ENCODE measurements around the gene MTO1. TPM values are rescaled to one million over a fixed set of nuclear protein-coding genes. Genes with fewer than 3 reads are reported as not detected.

MTO1 gene
- total RNA-seq, 1 experiment from 2014 or later: 19.5 TPM

DNA sequence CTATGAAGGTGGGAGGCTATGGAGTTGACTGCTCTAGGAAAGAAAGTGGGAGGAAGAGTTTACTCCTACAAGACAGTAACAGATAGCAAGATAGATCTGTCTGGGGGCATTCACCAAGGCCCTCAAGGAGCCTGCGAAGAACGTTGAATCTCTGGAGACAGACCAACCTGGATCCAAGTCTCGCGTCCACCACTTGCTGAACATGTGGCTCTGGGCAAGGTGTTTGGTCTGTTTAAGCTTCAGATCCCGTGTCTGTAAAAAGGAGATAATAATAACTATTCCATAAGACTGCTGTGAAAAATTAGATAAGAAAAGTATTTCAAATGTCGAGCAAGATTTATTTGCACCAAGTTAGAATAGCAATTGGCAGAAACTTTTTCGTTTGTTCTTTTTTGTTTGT, 67.4 kb downstream of the MTO1 start:
- H3K4me2 ChIP-seq (ENCODE audit: low read length): no peak overlapping the region
- peaks cover 4% of the 10 kb centered on the region; the same call in 1 of the 2 replicates for H3K79me2 ChIP-seq (ENCODE audit: low read length)
- intact Hi-C loops (cut with micrococcal nuclease): no loop called here
- no peaks in the 10 kb centered on the region for H3K36me3 ChIP-seq (ENCODE audit: low read depth, low read length)
- H3K27me3 ChIP-seq (ENCODE audit: low read length): no peaks in the 10 kb centered on the region
- H3F3A ChIP-seq (ENCODE audit: low read length, unreplicated experiment): no peaks in the 10 kb centered on the region
- H3K4me3 ChIP-seq (ENCODE audit: low read length): no peak overlapping the region
- no peaks in the 10 kb centered on the region for H3K9me3 ChIP-seq (ENCODE audit: low read length)
- POLR2A ChIA-PET (ENCODE audit: unreplicated experiment): no interaction called here
- DNase-seq: no peak
- TF ChIP-seq, protein P1, sequence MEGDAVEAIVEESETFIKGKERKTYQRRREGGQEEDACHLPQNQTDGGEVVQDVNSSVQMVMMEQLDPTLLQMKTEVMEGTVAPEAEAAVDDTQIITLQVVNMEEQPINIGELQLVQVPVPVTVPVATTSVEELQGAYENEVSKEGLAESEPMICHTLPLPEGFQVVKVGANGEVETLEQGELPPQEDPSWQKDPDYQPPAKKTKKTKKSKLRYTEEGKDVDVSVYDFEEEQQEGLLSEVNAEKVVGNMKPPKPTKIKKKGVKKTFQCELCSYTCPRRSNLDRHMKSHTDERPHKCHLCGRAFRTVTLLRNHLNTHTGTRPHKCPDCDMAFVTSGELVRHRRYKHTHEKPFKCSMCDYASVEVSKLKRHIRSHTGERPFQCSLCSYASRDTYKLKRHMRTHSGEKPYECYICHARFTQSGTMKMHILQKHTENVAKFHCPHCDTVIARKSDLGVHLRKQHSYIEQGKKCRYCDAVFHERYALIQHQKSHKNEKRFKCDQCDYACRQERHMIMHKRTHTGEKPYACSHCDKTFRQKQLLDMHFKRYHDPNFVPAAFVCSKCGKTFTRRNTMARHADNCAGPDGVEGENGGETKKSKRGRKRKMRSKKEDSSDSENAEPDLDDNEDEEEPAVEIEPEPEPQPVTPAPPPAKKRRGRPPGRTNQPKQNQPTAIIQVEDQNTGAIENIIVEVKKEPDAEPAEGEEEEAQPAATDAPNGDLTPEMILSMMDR (conservative IDR thresholded peaks at IDR 0.05; ENCODE audit: low read depth, low read length): no peak
- no peak for TF ChIP-seq EZH2 (IDR thresholded peaks at IDR 0.05; ENCODE audit: low read length, unreplicated experiment)
- no peak for TF ChIP-seq EZH2phosphoT487 (IDR thresholded peaks at IDR 0.05; ENCODE audit: borderline replicate concordance, low read length)
- no peak overlapping the region for H3K27ac ChIP-seq (ENCODE audit: low read length)
- no peak overlapping the region for H3K9ac ChIP-seq (ENCODE audit: low read length)
- CTCF ChIA-PET: no interaction called here
- no TSS peak for BruUV-seq (replicated peaks)
- peaks cover 5% of the 10 kb centered on the region; the same call in 1 of the 2 replicates for H3K4me1 ChIP-seq (ENCODE audit: insufficient read depth, low read length)
- H3K9me2 ChIP-seq (replicated peaks; ENCODE audit: low read length): no peaks in the 10 kb centered on the region
- ATAC-seq: no peak
- no peak overlapping the region for H2AFZ ChIP-seq (ENCODE audit: low read length)
- H4K20me1 ChIP-seq (ENCODE audit: low read length): no peaks in the 10 kb centered on the region

DNA sequence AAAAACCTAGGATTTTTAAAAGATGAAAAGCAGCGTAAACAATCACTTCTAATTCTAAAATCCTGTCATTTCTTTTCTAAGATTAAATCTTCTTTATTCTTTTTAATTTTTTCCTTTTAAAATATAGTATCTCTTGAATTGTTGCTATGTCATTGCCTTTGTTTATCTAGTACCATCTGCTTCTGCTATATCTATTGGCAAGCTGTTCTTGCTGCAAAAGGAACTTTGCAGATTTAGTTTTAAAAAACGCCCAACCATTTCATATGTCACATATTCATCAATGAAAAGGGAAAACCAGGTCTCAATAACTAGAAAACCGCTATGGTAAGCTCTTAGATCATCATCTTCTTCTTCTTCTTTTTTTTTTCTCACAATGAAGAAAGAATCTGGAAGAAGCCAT, 70.8 kb downstream of the MTO1 start:
- Histone ChIP-seq H3K36me3 (ENCODE audit: low read depth, low read length) (no peaks in the 10 kb centered on the region), H3K27ac (ENCODE audit: low read length) (no peak overlapping the region), H3F3A (ENCODE audit: low read length, unreplicated experiment) (no peaks in the 10 kb centered on the region), H3K9me3 (ENCODE audit: low read length) (no peaks in the 10 kb centered on the region), H4K20me1 (ENCODE audit: low read length) (no peaks in the 10 kb centered on the region), H3K9me2 (replicated peaks; ENCODE audit: low read length) (no peaks in the 10 kb centered on the region), H3K9ac (ENCODE audit: low read length) (no peak overlapping the region), H3K4me1 (ENCODE audit: insufficient read depth, low read length) (no peaks in the 10 kb centered on the region), H2AFZ (ENCODE audit: low read length) (no peak overlapping the region), H3K27me3 (ENCODE audit: low read length) (no peaks in the 10 kb centered on the region), H3K4me2 (ENCODE audit: low read length) (no peak overlapping the region), H3K79me2 (ENCODE audit: low read length) (no peaks in the 10 kb centered on the region), H3K4me3 (ENCODE audit: low read length) (no peak overlapping the region)
- TF ChIP-seq EZH2 (IDR thresholded peaks at IDR 0.05; ENCODE audit: low read length, unreplicated experiment) (no peak), EZH2phosphoT487 (IDR thresholded peaks at IDR 0.05; ENCODE audit: borderline replicate concordance, low read length) (no peak)
- TF ChIP-seq, protein P1 (conservative IDR thresholded peaks at IDR 0.05; ENCODE audit: low read depth, low read length): no peak
- no peak for ATAC-seq
- ChIA-PET POLR2A (ENCODE audit: unreplicated experiment) (no interaction called here), CTCF (no interaction called here)
- DNase-seq: no peak
- intact Hi-C loops (cut with micrococcal nuclease): no loop called here
- BruUV-seq (replicated peaks): no TSS peak

DNA sequence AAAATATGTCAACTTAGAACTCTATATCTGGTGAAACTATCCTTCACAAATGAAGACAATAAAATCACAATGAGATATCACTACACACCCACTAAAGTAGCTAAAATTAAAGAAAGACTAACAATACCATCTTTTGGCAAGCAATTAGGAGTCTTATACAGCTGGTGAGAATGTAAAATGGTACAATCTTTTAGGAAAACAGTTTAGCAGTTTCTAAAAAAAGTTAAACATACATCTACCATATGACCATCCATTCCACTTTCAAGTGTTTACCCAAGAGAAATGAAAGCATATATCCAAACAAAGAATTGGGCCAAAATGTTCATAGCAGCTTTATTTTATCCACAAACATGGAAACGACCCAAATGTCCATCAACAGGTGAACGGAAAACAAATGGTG, 73.1 kb downstream of the MTO1 start:
- no peak overlapping the region for H3K4me3 ChIP-seq (ENCODE audit: low read length)
- no peaks in the 10 kb centered on the region for H3K9me3 ChIP-seq (ENCODE audit: low read length)
- H3F3A ChIP-seq (ENCODE audit: low read length, unreplicated experiment): no peaks in the 10 kb centered on the region
- H3K4me1 ChIP-seq (ENCODE audit: insufficient read depth, low read length): no peaks in the 10 kb centered on the region
- no peak overlapping the region for H3K4me2 ChIP-seq (ENCODE audit: low read length)
- ChIA-PET CTCF (no interaction called here), POLR2A (ENCODE audit: unreplicated experiment) (no interaction called here)
- no peaks in the 10 kb centered on the region for H3K36me3 ChIP-seq (ENCODE audit: low read depth, low read length)
- H3K27ac ChIP-seq (ENCODE audit: low read length): no peak overlapping the region
- H4K20me1 ChIP-seq (ENCODE audit: low read length): no peaks in the 10 kb centered on the region
- no peaks in the 10 kb centered on the region for H3K27me3 ChIP-seq (ENCODE audit: low read length)
- H3K9me2 ChIP-seq (replicated peaks; ENCODE audit: low read length): no peaks in the 10 kb centered on the region
- BruUV-seq (replicated peaks): no TSS peak
- DNase-seq (no peak), ATAC-seq (no peak)
- H3K9ac ChIP-seq (ENCODE audit: low read length): no peak overlapping the region
- intact Hi-C loops (cut with micrococcal nuclease): no loop called here
- no peak overlapping the region for H2AFZ ChIP-seq (ENCODE audit: low read length)
- no peaks in the 10 kb centered on the region for H3K79me2 ChIP-seq (ENCODE audit: low read length)
- TF ChIP-seq EZH2 (IDR thresholded peaks at IDR 0.05; ENCODE audit: low read length, unreplicated experiment): no peak
- no peak for TF ChIP-seq EZH2phosphoT487 (IDR thresholded peaks at IDR 0.05; ENCODE audit: borderline replicate concordance, low read length)
- TF ChIP-seq, protein P1 (conservative IDR thresholded peaks at IDR 0.05; ENCODE audit: low read depth, low read length): no peak
